ENCODE data around the gene C1S.

- TF ChIP-seq POLR2A (IDR thresholded peaks at IDR 0.05) (no peak), CTCF (IDR thresholded peaks at IDR 0.05) (no peak), EP300 (IDR thresholded peaks at IDR 0.05) (no peak), POLR2AphosphoS5 (IDR thresholded peaks at IDR 0.05) (no peak)
Measured at GRCh38 chr12:7034464-7034863, 26.1 kb upstream of the C1S start.

All from stomach (tissue), 4 donors.